ENCODE data around the gene KLF12. TPM values are rescaled to one million over a fixed set of nuclear protein-coding genes. Genes with fewer than 3 reads are reported as not detected.

The KLF12 gene
- total RNA-seq, 1 experiment from 2014 or later, result 9.7 TPM

DNA sequence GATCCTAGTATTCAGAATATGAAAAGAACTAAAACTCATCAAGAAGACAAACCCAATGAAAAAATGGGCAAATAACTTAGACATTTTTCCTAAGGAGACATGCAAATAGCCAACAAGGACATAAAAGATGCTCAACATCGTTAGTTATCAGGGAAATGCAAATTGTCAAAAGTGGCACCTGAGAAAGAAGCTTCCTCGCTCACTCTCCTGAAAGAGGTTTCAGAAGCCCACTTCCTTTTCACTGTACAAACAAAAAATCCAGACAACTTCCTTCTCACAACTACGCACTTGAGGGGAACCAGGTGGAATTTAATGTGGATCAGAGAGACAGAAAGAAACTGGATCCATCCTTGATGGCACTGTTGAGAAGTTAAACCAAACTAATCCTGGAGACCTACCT, 41.5 kb downstream of the KLF12 start:
- no peak overlapping the region for H3T11ph ChIP-seq (ENCODE audit: low read length)
- Mint-ChIP-seq H3K4me1 (peaks cover 8% of the 10 kb centered on the region in 2 experiments), H3K4me3 (no peak overlapping the region), H3K9me3 (no peaks in the 10 kb centered on the region), H3K36me3 (ENCODE audit: insufficient read depth in 1 of 3, low read depth in 3 of 3) (no peaks in the 10 kb centered on the region), H3K27ac (no peak overlapping the region), H3K27me3 (ENCODE audit: low read depth) (no peaks in the 10 kb centered on the region)
- no peak for DNase-seq
- H3K9ac ChIP-seq (ENCODE audit: extremely low read depth, insufficient read length, low read length), result no peak overlapping the region
- H2BK12ac ChIP-seq (ENCODE audit: insufficient read length, low read depth, low read length), result no peak overlapping the region
- no peaks in the 10 kb centered on the region for H3K9me3 ChIP-seq (ENCODE audit: control insufficient read depth, low read depth, low read length)
- no peak overlapping the region for H3K18ac ChIP-seq (ENCODE audit: insufficient read length, low read depth, low read length)
- H3K27me3 ChIP-seq (ENCODE audit: insufficient read depth, low read length), result no peaks in the 10 kb centered on the region
- no peak overlapping the region for H4K8ac ChIP-seq (replicated peaks; ENCODE audit: insufficient read length, low read depth, low read length)
- WGBS (ENCODE audit: extremely low coverage, insufficient read length, low lambda C conversion rate), result no CpG with 5 or more reads among the region's 3 CpGs
- H3K4me1 ChIP-seq (ENCODE audit: insufficient read depth, low read length), result no peaks in the 10 kb centered on the region
- TF ChIP-seq, protein P1, sequence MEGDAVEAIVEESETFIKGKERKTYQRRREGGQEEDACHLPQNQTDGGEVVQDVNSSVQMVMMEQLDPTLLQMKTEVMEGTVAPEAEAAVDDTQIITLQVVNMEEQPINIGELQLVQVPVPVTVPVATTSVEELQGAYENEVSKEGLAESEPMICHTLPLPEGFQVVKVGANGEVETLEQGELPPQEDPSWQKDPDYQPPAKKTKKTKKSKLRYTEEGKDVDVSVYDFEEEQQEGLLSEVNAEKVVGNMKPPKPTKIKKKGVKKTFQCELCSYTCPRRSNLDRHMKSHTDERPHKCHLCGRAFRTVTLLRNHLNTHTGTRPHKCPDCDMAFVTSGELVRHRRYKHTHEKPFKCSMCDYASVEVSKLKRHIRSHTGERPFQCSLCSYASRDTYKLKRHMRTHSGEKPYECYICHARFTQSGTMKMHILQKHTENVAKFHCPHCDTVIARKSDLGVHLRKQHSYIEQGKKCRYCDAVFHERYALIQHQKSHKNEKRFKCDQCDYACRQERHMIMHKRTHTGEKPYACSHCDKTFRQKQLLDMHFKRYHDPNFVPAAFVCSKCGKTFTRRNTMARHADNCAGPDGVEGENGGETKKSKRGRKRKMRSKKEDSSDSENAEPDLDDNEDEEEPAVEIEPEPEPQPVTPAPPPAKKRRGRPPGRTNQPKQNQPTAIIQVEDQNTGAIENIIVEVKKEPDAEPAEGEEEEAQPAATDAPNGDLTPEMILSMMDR (conservative IDR thresholded peaks at IDR 0.05), result no peak
- H3K14ac ChIP-seq (ENCODE audit: insufficient read depth, low read length), result no peak overlapping the region
- no peak overlapping the region for H2BK15ac ChIP-seq (ENCODE audit: low read depth, low read length)
- no peak overlapping the region for H4K91ac ChIP-seq (ENCODE audit: insufficient read length, low read depth, low read length)
- no peak overlapping the region for H2AK5ac ChIP-seq (ENCODE audit: insufficient read length, low read length)
- no peak overlapping the region for H2BK20ac ChIP-seq (ENCODE audit: low read depth, low read length, poor library complexity, severe bottlenecking)
- H2BK120ac ChIP-seq (ENCODE audit: low read depth, low read length, poor library complexity, severe bottlenecking), result no peak overlapping the region
- H4K5ac ChIP-seq (ENCODE audit: insufficient read length, low read depth, low read length), result no peak overlapping the region
- H3K23me2 ChIP-seq (ENCODE audit: insufficient read length, low read depth, low read length, poor library complexity, severe bottlenecking), result no peaks in the 10 kb centered on the region
- no peak overlapping the region for H2AFZ ChIP-seq (ENCODE audit: low read length)
- no peaks in the 10 kb centered on the region for H3K79me2 ChIP-seq (ENCODE audit: insufficient read depth, low read length)
- no peaks in the 10 kb centered on the region for H3K79me1 ChIP-seq (ENCODE audit: insufficient read depth, low read depth, low read length, poor library complexity, severe bottlenecking)
- H3K56ac ChIP-seq (ENCODE audit: insufficient read length, low read depth, low read length), result no peak overlapping the region
- H3K4me2 ChIP-seq (ENCODE audit: insufficient read depth, insufficient read length, low read length), result no peak overlapping the region
- no peak overlapping the region for H2BK5ac ChIP-seq (ENCODE audit: insufficient read length, low read length)
- H3K23ac ChIP-seq (ENCODE audit: insufficient read length, low read depth, low read length), result no peak overlapping the region
- no peaks in the 10 kb centered on the region for H4K20me1 ChIP-seq (ENCODE audit: control insufficient read depth, insufficient read depth, insufficient read length)
- H3K27ac ChIP-seq (ENCODE audit: insufficient read length, low read depth, low read length), result no peak overlapping the region
- H3K4ac ChIP-seq (ENCODE audit: low read depth, low read length), result no peak overlapping the region

Measured in H9 (cell line).